AG10803 (cell line): ENCODE data around the gene GSTA4.
"Not testable (repeated sequence)": the region's sequence is repeated elsewhere in the genome, so short reads cannot be mapped to it uniquely, and the experiment has no call there.

ENCODE experiments used
- DNase-seq: peaks from one replicate; pipeline ENCODE4 v3.0.0; 2010; ENCODE audit warnings: low read depth
- H3K4me3 ChIP-seq: 2 replicates; pipeline ENCODE4 v1.5.1; 2011; ENCODE audit warnings: mild to moderate bottlenecking, low read length, control low read depth
- CTCF ChIP-seq: conservative IDR thresholded peaks from 2 replicates; pipeline ENCODE4 v1.5.1; 2011; ENCODE audit warnings: mild to moderate bottlenecking, low read length, control low read depth, inconsistent platforms

The GSTA4 gene

GRCh38 chr6:52966101-52966500 lies 29.0 kb downstream of the GSTA4 start:
- TF ChIP-seq CTCF: no peak
- no peak for DNase-seq
- H3K4me3 ChIP-seq: no peak overlapping the region

- DNase-seq: no peak
- no peak for TF ChIP-seq CTCF
Observed at GRCh38 chr6:52965380-52965779, 29.7 kb downstream of the GSTA4 start.

GRCh38 chr6:52964318-52964717 lies 30.8 kb downstream of the GSTA4 start:
- no peak overlapping the region for H3K4me3 ChIP-seq
- no peak for DNase-seq
- TF ChIP-seq CTCF: no peak

More at GRCh38 chr6:52965380-52965779, 29.7 kb downstream of the GSTA4 start:
- no peak overlapping the region for H3K4me3 ChIP-seq

GRCh38 chr6:52962701-52963100 lies 32.4 kb downstream of the GSTA4 start:
- no peak for TF ChIP-seq CTCF
- DNase-seq: no peak

GRCh38 chr6:52961022-52961421 lies 34.1 kb downstream of the GSTA4 start:
- not testable (repeated sequence) for DNase-seq, H3K4me3 ChIP-seq

More at GRCh38 chr6:52962701-52963100, 32.4 kb downstream of the GSTA4 start:
- no peak overlapping the region for H3K4me3 ChIP-seq

- not testable (repeated sequence) for DNase-seq, H3K4me3 ChIP-seq
Observed at GRCh38 chr6:52960211-52960610, 34.9 kb downstream of the GSTA4 start.

- no peak for TF ChIP-seq CTCF
- H3K4me3 ChIP-seq: no peak overlapping the region
- DNase-seq: no peak
Observed at GRCh38 chr6:52958546-52959255, 36.4 kb downstream of the GSTA4 start.

- H3K4me3 ChIP-seq: no peak overlapping the region
- no peak for DNase-seq
- no peak for TF ChIP-seq CTCF
Observed at GRCh38 chr6:52955871-52956270, 39.2 kb downstream of the GSTA4 start.
